GM19025 (cell line): ENCODE measurements around the gene CACFD1.
A peak's percentile ranks its signal among the peaks of the same experiment; 100 is the strongest.

Experiments used
- ATAC-seq: cut with Tn5 transposase; IDR thresholded peaks from one replicate; pipeline ENCODE4 v1.9.1; 2021; ENCODE audit warnings: mild to moderate bottlenecking, low read depth, moderate library complexity; ENCODE audit not compliant: unreplicated experiment

The CACFD1 gene

DNA sequence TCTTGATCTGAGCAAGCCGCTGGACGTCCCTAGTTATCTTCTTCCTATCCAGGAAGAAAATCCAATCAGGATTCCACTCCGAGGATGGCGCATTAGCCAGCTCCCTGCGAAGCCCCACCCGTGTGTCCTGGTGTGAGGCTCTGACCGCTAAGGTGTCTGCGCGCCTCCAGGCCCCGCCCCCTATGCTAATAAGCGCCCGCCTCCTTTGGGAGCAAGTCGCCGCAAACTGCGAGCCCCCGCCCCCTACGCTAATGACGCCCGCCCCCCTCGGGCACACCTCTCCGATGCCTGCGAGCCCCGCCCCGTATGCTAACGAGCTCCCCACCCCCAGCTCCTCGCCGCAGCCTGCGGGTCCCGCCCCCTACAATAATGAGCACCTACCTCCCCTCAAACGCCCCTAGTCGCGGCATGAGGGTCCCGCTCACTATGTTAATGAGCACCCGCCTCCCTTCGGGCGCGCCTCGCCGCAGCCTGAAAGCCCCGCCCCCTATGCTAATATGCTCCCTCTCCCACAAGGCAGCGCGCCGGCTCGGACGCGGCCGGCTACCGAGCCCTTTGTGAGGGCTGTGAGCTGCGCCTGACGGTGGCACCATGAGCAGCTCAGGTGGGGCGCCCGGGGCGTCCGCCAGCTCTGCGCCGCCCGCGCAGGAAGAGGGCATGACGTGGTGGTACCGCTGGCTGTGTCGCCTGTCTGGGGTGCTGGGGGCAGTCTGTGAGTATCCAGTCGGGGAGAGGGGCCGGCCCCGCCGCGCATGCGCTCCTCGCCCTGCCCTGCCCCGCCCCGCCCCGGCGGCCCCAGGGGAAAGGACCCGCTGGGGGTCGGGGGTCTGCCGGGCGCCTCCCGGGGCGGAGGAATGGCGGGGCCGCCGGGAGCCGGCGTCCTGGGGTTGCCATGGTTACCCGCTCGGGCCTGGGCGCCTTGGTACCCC lies at the start of gene CACFD1:
TSS of gene CACFD1 (plus strand) at position 503 of the 929 bp plus-strand sequence. CDS start at position 592, 89 bp downstream.
- ATAC-seq: peak; percentile 77

DNA sequence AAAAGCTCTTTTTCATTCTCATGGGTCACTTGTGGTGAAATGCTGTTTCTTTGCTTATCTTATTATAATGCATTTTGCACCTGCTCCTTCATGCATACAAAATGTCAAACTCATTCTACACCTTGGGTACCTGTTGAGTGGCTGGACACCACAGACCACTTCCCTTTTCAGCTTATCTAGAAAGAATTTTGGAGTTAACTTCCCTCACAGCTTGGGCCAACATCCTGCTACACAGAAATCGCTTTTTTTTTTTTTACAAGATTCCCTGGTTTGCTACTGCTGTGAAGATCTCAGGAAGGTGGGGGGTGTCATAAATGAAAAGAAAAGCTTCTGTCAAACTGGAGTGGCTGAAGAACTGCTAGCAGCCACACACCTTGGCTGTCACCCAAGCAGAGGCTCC lies 44.6 kb upstream of the CACFD1 start:
- no peak for ATAC-seq

DNA sequence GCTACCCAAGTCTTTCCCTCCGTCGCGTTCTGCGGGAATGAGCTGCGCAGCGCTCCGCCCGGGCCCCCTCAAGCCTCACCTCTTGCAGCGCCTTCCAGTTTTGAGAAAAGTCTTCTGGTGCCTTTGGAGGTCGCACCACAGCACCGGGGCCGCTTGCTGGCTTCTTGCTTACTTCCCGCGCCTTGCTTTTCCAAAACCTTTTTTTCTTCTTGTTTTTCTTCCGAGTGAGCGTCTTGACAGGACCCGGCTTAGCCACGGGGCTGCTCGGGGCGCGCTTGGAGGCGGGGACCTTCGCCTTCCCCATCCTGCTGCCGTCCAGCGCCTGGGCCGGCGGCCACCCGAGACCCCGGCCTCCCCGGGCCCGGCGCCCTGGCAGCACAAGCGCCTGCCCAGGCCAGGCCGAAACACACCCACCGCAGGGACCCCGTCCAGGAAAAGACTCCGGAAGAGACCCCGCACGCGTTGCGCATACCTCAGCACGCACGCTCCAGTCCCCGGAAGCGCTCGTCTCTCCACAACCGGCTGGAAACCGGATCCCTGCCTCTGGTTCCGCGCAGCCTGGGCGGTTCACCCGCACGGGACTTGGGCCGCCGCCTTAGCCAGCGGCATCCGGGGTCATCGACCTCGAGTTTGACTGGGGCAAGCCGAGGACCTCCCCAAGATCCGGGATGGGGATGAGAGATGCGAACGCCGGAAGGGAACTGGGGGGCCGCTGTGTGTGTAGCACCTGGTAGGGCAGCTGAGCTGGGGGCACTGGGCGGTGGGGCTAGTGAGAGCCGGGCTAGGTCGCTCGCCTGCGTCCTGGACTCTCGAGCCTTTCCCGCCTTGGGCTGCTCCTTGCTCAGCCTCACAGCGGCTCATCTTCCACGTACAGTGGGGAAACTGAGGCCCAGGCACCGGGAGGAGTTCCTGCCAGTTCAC lies 42.0 kb upstream of the CACFD1 start, which contains the start of gene REXO4:
TSS of gene REXO4 (minus strand) at position 470 of the 921 bp plus-strand sequence. CDS start at position 304, 166 bp downstream.
- peak; percentile 71 for ATAC-seq

DNA sequence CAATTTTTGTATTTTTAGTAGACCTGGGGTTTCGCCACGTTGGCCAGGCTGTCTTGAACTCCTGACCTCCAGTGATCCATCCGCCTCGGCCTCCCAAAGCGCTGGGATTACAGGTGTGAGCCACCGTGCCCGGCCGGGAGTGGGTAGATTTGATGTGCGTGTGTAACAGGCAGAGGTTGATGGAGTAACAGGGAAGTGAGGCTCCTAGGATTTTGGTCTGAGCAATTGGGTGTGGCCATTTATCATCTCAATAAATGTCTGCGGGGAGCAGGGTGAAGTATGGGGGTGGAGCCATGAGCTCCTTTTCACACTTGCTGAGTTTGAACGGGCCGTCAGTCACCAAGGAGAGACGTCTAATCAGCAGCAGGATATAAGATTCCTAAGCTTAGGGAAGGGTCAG lies 40.8 kb upstream of the CACFD1 start:
- ATAC-seq: no peak

DNA sequence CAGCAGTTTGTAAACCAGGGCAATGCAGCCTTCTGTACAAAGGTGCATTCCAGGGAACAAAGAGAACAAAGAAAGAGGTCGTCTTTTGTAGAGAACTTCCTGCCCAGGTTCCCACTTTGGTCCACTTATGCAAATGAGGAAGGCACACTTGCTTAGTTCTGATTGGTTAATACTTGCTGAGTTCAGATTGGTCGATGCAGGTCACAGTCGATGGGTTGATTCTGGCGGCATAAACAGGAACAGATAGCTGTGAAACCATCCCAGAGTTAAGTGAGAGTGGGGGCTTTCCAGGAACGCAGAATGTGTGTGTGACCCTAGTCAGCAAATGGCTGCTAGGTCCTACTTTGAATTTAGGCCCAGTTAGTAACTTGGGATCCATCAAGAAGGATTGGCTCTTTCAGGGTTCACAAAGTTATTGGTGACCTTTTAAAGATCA lies 39.4 kb upstream of the CACFD1 start:
- no peak for ATAC-seq

DNA sequence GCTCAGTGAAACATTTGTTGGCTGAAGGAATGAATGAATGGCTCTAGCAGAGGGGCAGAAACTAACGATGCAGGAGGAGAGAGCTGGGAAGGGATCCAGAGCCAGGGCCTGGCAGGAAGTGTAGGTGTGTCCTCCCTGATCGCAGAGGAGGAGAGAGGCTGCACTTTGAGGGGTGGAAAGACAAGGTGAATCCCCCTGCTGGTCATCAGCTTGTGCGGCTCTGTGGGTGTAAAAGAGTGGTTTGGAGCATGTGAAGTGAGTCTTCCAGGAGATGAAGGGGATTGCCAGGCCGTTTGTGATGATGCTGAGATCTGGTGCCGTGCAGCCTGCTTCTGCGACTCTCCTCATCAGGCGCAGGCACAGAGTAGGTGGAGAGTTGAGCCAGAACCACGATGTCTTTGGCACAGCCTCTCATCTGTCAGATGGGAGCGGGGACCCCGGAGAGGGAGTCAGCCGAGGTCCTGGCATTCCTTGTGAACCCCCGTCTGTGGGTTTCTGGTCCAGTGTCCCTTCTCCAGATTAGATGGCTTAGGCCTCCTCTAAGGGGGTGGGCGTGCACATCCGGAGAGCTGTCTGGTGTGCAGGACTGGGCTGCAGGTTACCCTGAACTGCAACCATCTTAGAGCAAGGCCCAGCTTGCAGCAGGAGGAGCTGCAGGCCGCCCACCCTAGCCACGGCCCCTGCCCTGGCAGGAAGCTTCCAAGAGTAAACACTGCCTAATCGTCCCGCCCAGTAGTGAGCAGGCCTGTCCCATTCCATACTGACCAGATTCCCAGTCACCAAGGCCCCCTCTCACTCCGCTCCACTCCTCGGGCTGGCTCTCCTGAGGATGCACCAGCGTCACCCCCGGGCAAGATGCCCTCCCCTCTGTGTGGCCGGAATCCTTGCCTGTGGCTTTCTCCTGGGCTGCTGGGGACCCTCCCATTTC lies 37.9 kb upstream of the CACFD1 start, which contains the start of gene ADAMTS13:
TSS of gene ADAMTS13 (plus strand) at position 753 of the 928 bp plus-strand sequence. CDS start at position 830, 77 bp downstream.
- ATAC-seq: peak; percentile 37

DNA sequence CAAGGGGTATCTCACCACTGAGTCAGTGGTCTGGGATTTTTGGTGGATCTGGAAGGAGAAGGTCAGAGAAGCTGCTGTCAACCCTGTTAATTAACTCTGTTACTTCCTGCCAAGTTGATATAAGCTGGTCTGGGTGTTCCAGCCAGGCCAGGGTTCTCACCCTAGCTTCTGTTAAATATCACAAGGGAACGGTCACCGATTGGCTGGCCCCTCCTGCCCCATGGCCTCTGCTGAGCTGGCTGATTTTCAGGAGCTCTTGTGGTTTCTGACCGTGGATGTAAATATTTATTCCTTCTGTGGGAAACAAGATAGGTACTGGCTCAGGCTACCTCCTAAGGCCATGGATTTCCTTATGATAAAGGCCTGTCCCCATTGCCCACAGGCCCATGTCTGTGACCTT lies 36.6 kb upstream of the CACFD1 start:
- no peak for ATAC-seq

DNA sequence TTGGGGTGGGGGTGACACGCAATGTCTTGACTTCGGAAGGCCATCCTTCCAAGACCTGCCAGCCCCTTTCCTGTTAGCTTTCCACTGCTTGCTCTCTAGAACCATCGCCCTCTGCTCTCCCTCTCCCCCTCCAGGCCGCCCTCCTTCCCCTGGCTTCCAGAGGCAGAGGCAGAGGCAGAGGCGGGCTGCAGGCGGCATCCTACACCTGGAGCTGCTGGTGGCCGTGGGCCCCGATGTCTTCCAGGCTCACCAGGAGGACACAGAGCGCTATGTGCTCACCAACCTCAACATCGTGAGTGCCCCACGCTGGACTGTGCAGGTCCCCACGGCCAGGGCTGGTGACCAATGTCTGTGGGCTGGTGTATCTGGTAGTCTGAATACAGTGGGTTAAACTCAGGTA lies 35.6 kb upstream of the CACFD1 start:
- no peak for ATAC-seq

DNA sequence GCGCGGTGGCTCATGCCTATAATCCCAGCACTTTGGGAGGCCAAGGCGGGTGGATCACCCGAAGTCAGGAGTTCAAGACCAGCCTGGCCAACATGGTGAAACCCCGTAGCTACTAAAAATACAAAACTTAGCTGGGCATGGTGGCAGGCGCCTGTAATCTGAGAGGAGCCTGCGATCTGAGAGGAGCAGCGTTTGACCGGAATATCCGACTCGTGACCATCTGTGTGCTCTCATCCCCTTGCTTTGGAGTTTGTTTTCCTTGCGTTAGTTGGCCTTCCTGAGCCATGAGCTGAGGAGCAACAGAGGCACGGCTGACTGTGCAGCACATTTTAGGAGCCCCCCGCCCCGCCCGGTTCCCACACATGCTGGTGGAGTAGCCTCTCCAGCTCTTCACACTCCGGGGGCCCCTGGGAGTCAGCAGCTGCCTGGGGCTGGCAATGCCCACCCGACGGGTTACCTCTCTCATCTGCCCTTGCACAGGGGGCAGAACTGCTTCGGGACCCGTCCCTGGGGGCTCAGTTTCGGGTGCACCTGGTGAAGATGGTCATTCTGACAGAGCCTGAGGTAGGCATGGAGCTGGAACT lies 34.6 kb upstream of the CACFD1 start:
- ATAC-seq: no peak

DNA sequence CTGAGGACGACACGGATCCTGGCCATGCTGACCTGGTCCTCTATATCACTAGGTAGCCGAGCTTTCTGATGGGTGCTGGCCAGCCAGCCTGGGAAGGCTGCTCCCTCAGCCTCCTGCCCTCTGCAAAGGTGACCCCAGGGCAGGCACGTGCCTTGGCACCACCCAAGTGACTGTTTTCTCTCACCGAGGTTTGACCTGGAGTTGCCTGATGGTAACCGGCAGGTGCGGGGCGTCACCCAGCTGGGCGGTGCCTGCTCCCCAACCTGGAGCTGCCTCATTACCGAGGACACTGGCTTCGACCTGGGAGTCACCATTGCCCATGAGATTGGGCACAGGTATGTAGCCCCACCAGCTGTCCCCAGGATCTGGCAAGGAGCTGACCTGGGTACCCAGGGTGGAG lies 33.8 kb upstream of the CACFD1 start:
- ATAC-seq: no peak

DNA sequence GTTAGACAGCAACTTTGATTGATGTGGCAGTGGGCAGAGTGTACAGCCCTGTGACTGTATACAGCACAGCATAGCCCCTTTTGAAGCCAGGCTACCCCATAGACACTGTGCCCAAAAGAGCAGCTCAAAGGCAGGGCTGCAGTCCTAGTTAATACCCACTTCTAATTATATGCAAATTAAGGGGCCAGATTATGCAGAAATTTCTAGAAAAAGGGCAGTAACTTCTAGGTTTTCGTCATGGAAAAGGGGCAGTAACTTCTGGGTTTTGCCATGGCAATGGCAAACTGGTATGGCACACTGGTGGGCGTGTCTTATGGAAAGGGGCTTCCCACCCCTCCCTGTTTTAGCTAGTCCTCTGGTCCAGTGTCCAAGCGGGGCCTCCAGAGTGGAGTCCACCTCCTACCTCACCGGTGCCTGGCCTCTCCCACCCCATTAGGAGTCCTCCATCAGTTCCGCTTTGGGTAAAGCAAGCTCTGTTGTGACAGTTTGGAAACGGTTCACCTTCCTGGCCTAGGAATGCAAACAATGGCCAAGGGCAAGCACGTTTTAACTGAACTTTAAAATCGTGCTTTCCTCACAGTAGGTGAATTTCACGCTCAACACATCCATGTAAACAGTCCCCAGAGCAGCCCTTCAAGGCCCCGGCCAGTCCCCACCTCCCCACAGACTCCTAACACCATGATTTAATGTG lies 32.0 kb upstream of the CACFD1 start:
- no peak for ATAC-seq

DNA sequence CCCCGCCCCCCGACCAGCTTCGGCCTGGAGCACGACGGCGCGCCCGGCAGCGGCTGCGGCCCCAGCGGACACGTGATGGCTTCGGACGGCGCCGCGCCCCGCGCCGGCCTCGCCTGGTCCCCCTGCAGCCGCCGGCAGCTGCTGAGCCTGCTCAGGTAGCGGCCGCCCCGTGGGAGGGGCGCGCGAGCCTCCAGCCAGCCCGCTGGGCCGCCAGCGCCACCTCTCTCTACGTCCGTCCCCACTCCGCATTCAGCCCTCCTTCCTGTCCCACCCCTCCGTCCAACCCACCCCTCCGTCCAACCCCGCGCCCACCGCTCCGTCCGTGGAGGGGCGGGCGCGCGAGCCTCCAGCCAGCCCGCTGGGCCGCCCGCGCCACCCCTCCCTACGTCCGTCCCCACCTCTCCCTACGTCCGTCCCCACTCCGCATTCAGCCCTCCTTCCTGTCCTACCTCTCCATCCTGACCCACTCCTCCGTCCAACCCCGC lies 31.1 kb upstream of the CACFD1 start:
- ATAC-seq: no peak

DNA sequence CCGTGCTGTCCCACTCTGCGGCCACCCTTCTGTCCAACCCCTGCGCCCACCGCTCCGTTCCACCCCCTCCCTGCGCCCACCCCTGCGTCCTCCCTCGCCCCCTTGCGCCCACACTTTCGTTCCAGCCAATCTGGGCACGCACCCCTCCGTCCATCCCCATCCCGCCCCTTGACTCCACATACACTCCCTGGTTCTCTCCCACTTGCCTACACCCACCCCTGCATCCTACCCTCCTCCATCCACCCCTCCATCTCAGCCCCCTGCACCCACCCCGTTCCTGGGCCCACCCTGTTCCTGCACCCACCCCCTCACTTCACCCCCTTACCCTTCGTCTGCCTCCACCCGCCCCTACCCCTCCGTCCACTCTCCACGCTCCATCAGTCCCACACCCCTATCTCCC lies 30.6 kb upstream of the CACFD1 start:
- ATAC-seq: no peak

DNA sequence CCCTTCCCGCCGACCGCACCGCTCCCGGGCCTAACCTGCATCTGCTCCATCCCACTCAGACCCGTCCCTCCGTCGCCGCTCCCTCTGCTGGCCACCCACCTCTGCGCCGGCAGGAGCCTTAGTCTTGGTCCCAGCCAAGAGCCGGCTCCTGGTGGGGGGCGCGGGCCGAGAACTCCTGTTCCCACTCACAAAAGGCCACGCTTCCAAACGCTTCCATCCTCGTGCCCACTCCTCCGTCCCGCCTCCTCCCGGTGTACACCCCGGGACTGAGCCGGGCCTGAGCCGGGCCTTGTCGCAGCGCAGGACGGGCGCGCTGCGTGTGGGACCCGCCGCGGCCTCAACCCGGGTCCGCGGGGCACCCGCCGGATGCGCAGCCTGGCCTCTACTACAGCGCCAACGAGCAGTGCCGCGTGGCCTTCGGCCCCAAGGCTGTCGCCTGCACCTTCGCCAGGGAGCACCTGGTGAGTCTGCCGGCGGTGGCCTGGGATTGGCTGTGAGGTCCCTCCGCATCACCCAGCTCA lies 30.1 kb upstream of the CACFD1 start:
- ATAC-seq: no peak

DNA sequence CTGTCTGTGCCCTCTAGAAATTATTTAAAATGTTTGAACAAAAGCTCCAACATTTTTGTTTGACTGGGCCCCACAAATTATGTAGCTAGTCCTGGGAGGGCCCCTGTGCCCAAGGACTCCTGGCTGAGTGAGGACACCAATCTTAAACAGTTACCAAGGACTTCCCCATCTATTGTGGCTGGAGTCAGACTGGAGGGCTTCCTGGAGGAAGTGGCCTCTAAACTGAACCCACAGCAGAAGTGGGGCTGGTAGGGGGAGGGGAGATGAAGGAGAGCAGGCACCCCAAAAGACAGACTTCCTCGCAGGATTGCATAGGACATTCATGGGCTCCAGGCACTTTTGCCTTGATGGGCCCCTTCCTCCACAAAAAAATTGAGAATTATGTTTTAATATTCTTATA lies 29.5 kb upstream of the CACFD1 start:
- no peak for ATAC-seq

DNA sequence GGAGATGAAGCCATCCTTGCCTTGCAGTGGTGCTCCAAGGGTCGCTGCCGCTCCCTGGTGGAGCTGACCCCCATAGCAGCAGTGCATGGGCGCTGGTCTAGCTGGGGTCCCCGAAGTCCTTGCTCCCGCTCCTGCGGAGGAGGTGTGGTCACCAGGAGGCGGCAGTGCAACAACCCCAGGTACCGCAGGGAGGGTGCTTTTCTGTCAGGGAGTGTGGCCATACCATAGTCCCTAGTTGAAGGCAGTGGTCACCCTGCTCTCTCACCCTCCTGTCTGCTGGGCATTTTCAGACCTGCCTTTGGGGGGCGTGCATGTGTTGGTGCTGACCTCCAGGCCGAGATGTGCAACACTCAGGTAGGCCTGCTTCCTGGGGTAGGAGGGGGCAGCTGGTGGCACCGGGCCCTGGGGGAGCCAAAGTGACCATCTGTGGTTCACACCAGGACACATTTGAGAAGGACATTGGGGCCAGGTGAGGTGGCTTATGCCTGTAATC lies 26.4 kb upstream of the CACFD1 start:
- ATAC-seq: no peak

DNA sequence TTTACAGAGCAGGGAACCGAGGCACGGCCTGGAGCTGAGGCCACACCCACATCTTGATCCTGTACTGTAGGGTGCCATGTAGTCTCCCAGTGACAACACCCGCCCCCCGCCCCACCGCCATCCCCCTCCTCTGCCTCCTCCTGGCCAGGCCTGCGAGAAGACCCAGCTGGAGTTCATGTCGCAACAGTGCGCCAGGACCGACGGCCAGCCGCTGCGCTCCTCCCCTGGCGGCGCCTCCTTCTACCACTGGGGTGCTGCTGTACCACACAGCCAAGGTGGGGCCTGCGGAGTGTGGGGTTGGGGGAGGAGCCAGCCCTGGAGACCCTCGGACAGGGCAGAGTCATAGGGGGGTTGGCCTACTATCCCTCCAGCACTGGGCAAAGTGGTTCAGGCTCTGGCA lies 23.1 kb upstream of the CACFD1 start:
- no peak for ATAC-seq

DNA sequence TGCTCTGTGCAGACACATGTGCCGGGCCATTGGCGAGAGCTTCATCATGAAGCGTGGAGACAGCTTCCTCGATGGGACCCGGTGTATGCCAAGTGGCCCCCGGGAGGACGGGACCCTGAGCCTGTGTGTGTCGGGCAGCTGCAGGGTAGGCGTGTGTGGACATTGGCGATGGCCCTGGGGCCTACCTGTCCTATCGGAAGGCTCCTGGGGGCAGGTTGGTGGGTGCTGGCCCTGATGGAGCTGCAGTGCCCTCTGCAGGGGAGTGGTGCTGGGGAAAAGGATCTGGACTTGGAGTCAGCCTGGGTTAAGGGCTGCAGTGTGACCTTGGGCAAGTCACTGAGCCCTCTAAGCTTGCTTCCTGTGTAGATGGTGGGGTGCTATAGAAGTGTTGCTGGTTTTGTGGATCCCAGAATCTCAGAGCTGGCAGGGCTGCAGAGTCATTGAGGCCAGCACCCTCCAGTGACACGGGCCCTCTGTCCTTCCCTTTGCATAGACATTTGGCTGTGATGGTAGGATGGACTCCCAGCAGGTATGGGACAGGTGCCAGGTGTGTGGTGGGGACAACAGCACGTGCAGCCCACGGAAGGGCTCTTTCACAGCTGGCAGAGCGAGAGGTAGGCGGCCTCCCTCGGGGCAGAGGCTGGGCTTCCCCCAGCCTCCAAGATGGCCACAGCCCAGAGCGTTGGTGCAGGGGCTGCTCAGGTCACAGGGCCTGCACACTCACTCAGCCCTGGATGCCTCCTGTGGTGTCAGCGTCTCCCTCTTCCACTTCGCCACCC lies 21.8 kb upstream of the CACFD1 start:
- no peak for ATAC-seq
